DOHH2 (cell line): Measurements from ENCODE around the gene GHDC.

Experiments
- CTCF ChIP-seq: fragments of 200-600 bp; sonication (generic); IDR thresholded peaks from one replicate; pipeline ENCODE4 v1.5.1; 2014; ENCODE audit warnings: antibody characterized with exemption, mild to moderate bottlenecking, low read depth, low read length; ENCODE audit not compliant: poor library complexity, severe bottlenecking
- EZH2phosphoT487 ChIP-seq: fragments of 200-600 bp; sonication (generic); IDR thresholded peaks from 2 replicates; pipeline ENCODE4 v1.6.1; 2017; ENCODE audit warnings: borderline replicate concordance, mild to moderate bottlenecking, antibody characterized with exemption, low read length, moderate library complexity, mixed read lengths

GRCh38 chr17:42179335-42179734, 15.0 kb downstream of the GHDC start:
- TF ChIP-seq CTCF = no peak
- TF ChIP-seq EZH2phosphoT487 = no peak
